ENCODE measurements around the gene VPS13D.

DNA sequence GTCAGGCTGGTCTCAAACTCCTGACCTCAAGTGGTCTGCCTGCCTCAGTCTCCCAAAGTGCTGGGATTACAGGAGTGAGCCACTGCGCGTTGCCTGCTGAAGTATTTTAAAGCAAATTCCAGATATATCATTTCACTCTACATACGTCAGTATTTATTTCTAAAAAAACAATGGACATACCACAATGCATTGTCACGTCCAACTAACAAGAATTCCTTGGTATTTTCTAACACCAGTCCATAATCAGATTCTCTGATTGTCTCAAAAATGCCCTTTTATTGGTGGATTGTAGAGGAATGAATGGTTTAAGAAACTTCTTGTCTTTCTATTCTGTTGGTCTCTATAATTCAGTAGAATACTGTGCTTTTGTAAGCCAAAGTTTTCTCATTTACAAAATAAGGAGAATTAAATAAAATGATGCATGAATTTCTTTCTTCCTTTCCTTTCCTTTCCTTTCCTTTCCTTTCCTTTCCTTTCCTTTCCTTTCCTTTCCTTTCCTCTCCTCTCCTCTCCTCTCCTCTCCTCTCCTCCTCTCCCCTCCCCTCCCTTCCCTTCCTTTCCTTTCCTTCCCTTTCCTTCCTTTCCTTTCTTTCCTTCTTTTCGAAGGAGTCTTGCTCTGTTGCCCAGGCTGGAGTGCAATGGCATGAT lies 55.8 kb downstream of the VPS13D start:
- TF ChIP-seq, protein P1, sequence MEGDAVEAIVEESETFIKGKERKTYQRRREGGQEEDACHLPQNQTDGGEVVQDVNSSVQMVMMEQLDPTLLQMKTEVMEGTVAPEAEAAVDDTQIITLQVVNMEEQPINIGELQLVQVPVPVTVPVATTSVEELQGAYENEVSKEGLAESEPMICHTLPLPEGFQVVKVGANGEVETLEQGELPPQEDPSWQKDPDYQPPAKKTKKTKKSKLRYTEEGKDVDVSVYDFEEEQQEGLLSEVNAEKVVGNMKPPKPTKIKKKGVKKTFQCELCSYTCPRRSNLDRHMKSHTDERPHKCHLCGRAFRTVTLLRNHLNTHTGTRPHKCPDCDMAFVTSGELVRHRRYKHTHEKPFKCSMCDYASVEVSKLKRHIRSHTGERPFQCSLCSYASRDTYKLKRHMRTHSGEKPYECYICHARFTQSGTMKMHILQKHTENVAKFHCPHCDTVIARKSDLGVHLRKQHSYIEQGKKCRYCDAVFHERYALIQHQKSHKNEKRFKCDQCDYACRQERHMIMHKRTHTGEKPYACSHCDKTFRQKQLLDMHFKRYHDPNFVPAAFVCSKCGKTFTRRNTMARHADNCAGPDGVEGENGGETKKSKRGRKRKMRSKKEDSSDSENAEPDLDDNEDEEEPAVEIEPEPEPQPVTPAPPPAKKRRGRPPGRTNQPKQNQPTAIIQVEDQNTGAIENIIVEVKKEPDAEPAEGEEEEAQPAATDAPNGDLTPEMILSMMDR (IDR thresholded peaks at IDR 0.05) = no peak
- no peak for TF ChIP-seq POLR2A (IDR thresholded peaks at IDR 0.05)

Data from uterus (tissue), 2 donors.